Right lobe of liver (tissue), 4 donors: ENCODE results near the gene ZKSCAN5.

Experiments used
- POLR2A ChIP-seq: fragments of 450-650 bp; IDR thresholded peaks from one replicate; pipeline ENCODE4 v1.6.1; 2017; ENCODE audit warnings: antibody characterized with exemption, mild to moderate bottlenecking
- TF ChIP-seq, protein P1 (sequence below), 4 donors: fragments of 200-600 bp in 3 of 4; fragments of 450-650 bp in 1 of 4; IDR thresholded peaks; one replicate each; pipeline versions ENCODE4 v1.5.1 to v1.8.0; 2016 to 2022; ENCODE audit warnings: antibody characterized with exemption in 4 of 4, mild to moderate bottlenecking in 2 of 4
- donor health status: DM: no; HTN: no; CAD: no.
- donor health status: DM: no; HTN: no; CAD: no.
- donor health status: DM: no; HTN: yes; CAD: no.

DNA sequence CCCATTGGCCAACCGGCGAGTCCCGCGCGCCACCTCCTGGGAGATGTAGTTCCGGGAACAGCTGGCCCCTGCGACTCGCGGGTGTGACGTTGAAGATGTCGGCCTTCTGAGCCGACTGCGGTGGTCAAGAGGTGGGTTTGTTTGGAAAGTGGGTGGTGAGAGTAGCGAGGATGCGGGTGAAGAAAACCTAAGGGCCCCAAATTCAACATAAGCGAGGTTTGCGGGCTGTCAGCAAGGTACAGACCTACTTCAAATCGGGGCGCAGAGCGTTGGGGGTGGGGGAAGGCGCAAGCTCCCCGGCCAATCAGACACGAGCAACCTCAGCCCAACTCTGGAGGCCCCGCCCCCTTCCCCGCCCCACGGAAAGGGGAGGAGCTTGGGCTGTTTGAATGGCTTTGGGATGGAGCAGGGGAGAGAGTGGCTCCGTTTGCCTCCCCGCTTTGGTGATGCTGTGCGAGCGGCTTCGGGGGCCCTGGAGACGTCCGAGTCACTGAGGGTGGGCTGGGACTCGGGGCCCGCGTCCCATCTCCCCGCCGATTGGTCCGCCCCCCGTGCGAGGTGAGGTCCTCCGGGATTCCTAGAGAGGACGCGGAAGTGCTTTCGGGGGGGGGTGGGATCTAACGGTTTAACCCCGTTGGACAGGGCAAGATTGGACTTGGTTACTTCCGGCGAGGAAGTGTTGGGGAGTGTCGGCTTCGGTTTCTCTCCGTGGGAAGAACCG lies at the start of gene ZKSCAN5:
- TF ChIP-seq, protein P1, sequence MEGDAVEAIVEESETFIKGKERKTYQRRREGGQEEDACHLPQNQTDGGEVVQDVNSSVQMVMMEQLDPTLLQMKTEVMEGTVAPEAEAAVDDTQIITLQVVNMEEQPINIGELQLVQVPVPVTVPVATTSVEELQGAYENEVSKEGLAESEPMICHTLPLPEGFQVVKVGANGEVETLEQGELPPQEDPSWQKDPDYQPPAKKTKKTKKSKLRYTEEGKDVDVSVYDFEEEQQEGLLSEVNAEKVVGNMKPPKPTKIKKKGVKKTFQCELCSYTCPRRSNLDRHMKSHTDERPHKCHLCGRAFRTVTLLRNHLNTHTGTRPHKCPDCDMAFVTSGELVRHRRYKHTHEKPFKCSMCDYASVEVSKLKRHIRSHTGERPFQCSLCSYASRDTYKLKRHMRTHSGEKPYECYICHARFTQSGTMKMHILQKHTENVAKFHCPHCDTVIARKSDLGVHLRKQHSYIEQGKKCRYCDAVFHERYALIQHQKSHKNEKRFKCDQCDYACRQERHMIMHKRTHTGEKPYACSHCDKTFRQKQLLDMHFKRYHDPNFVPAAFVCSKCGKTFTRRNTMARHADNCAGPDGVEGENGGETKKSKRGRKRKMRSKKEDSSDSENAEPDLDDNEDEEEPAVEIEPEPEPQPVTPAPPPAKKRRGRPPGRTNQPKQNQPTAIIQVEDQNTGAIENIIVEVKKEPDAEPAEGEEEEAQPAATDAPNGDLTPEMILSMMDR (IDR thresholded peaks at IDR 0.05) = peak in 2 of 4 donors; percentile 21 to 25
- TF ChIP-seq POLR2A = peak; percentile 62
